Measurements from ENCODE around the gene RHPN2.
"Not testable (repeated sequence)": the region's sequence is repeated elsewhere in the genome, so short reads cannot be mapped to it uniquely, and the experiment has no call there.

RHPN2 gene

GRCh38 chr19:33029746-33030303 is 34.9 kb downstream of the RHPN2 start:
- DNase-seq (ENCODE audit: low spot score) = no peak

- not testable (repeated sequence) for DNase-seq (ENCODE audit: low spot score)
Measured at GRCh38 chr19:33026602-33027001, 38.1 kb downstream of the RHPN2 start.

- DNase-seq (ENCODE audit: low spot score) = not testable (repeated sequence)
Measured at GRCh38 chr19:33025468-33026238, 39.0 kb downstream of the RHPN2 start.

GRCh38 chr19:33024398-33024797 is 40.3 kb downstream of the RHPN2 start:
- DNase-seq (ENCODE audit: low spot score) = no peak

GRCh38 chr19:33022472-33023116 is 42.1 kb downstream of the RHPN2 start:
- no peak for DNase-seq (ENCODE audit: low spot score)

- not testable (repeated sequence) for DNase-seq (ENCODE audit: low spot score)
Measured at GRCh38 chr19:33010891-33011290, 53.8 kb downstream of the RHPN2 start.

- DNase-seq (ENCODE audit: low spot score) = no peak
Measured at GRCh38 chr19:33008738-33009137, 56.0 kb downstream of the RHPN2 start.

- DNase-seq (ENCODE audit: low spot score) = no peak
Measured at GRCh38 chr19:33005440-33005839, 59.2 kb downstream of the RHPN2 start.

- not testable (repeated sequence) for DNase-seq (ENCODE audit: low spot score)
Measured at GRCh38 chr19:33003424-33004024, 61.2 kb downstream of the RHPN2 start.

GRCh38 chr19:33002126-33002865 is 62.4 kb downstream of the RHPN2 start:
- peak; percentile 6 for DNase-seq (ENCODE audit: low spot score)

- no peak for DNase-seq (ENCODE audit: low spot score)
Measured at GRCh38 chr19:33000910-33001309, 63.8 kb downstream of the RHPN2 start.

- no peak for DNase-seq (ENCODE audit: low spot score)
Measured at GRCh38 chr19:33000510-33000909, 64.2 kb downstream of the RHPN2 start.

GRCh38 chr19:32998722-32999121 is 66.0 kb downstream of the RHPN2 start:
- DNase-seq (ENCODE audit: low spot score) = no peak

- DNase-seq (ENCODE audit: low spot score) = no peak
Measured at GRCh38 chr19:32997716-32998355, 66.9 kb downstream of the RHPN2 start.

- not testable (repeated sequence) for DNase-seq (ENCODE audit: low spot score)
Measured at GRCh38 chr19:32997061-32997464, 67.6 kb downstream of the RHPN2 start.

GRCh38 chr19:32995966-32996365 is 68.7 kb downstream of the RHPN2 start:
- not testable (repeated sequence) for DNase-seq (ENCODE audit: low spot score)

- no peak for DNase-seq (ENCODE audit: low spot score)
Measured at GRCh38 chr19:32988724-32989123, 76.0 kb downstream of the RHPN2 start.

GRCh38 chr19:32988254-32988653 is 76.4 kb downstream of the RHPN2 start:
- DNase-seq (ENCODE audit: low spot score) = not testable (repeated sequence)

- not testable (repeated sequence) for DNase-seq (ENCODE audit: low spot score)
Measured at GRCh38 chr19:32982488-32982887, 82.2 kb downstream of the RHPN2 start.

GRCh38 chr19:32979807-32980206 is 84.9 kb downstream of the RHPN2 start:
- not testable (repeated sequence) for DNase-seq (ENCODE audit: low spot score)

GRCh38 chr19:32977813-32978212 is 86.9 kb downstream of the RHPN2 start:
- not testable (repeated sequence) for DNase-seq (ENCODE audit: low spot score)

All from pons (tissue), 1 donor.